OCI-LY7 (cell line): ENCODE data around the gene HMMR. TPM values are rescaled to one million over a fixed set of nuclear protein-coding genes. Genes with fewer than 3 reads are reported as not detected.

ENCODE experiments used
- BruUV-seq: library from RNA; stranded (reverse); fragments of 400-500 nt; replicated peaks from 2 replicates; lab custom pipeline; 2021; lab: Mats Ljungman, UMichigan
- CTCF ChIA-PET: fragments of 300-600 bp; sonication (Branson Sonifier 250); formaldehyde crosslinking; loops from one replicate; lab custom pipeline; 2022; ENCODE audit warnings: antibody characterized with exemption; ENCODE audit not compliant: unreplicated experiment; lab: Charles Lee
- POLR2A ChIA-PET: fragments of 300-600 bp; sonication (Branson Sonifier 250); formaldehyde crosslinking; loops from one replicate; lab custom pipeline; 2022; ENCODE audit warnings: antibody characterized with exemption; lab: Charles Lee
- DNase-seq: peaks from one replicate; pipeline ENCODE4 v3.0.0-alpha.2; 2015; ENCODE audit warnings: low spot score
- H2AFZ ChIP-seq: fragments of 200-600 bp; sonication (generic), shearing (Covaris generic); 2 replicates; pipeline ENCODE4 v1.6.1; 2014; ENCODE audit warnings: mild to moderate bottlenecking, antibody characterized with exemption, low read length, moderate library complexity
- H3K27ac ChIP-seq: fragments of 200-600 bp; sonication (generic); 2 replicates; pipeline ENCODE4 v1.5.1; 2014; ENCODE audit warnings: mixed run types, low read depth, mild to moderate bottlenecking, moderate library complexity, low read length, inconsistent platforms; ENCODE audit not compliant: poor library complexity, severe bottlenecking
- H3K36me3 ChIP-seq: fragments of 200-600 bp; sonication (generic); 2 replicates; pipeline ENCODE4 v1.6.1; 2014; ENCODE audit warnings: mild to moderate bottlenecking, antibody characterized with exemption, low read length, moderate library complexity, mixed read lengths; ENCODE audit not compliant: insufficient read depth
- H3K4me1 ChIP-seq: fragments of 200-600 bp; sonication (generic); 2 replicates; pipeline ENCODE4 v1.5.1; 2014; ENCODE audit warnings: mild to moderate bottlenecking, low read length; ENCODE audit not compliant: insufficient read depth, poor library complexity, severe bottlenecking
- H3K4me2 ChIP-seq: fragments of 200-600 bp; sonication (generic); 2 replicates; pipeline ENCODE4 v1.6.1; 2014; ENCODE audit warnings: mild to moderate bottlenecking, low read length
- H3K4me3 ChIP-seq: fragments of 200-600 bp; sonication (generic); 2 replicates; pipeline ENCODE4 v1.5.1; 2014; ENCODE audit warnings: mild to moderate bottlenecking, low read depth, low read length; ENCODE audit not compliant: poor library complexity, severe bottlenecking
- H3K79me2 ChIP-seq: fragments of 200-600 bp; sonication (generic); 2 replicates; pipeline ENCODE4 v1.6.1; 2016; ENCODE audit warnings: low read depth, mild to moderate bottlenecking, low read length, moderate library complexity, mixed read lengths; ENCODE audit not compliant: insufficient read depth
- H3K9me2 ChIP-seq: fragments of 200-600 bp; sonication (generic); 2 replicates; pipeline ENCODE4 v1.6.1; 2016; ENCODE audit warnings: mild to moderate bottlenecking, low read length, mixed read lengths; ENCODE audit not compliant: insufficient read depth
- H3K9me3 ChIP-seq: fragments of 200-600 bp; sonication (generic); 2 replicates; pipeline ENCODE4 v1.6.1; 2014; ENCODE audit warnings: mild to moderate bottlenecking, mixed run types, low read length, mixed read lengths
- H4K20me1 ChIP-seq: fragments of 200-600 bp; sonication (generic); 2 replicates; pipeline ENCODE4 v1.6.1; 2014; ENCODE audit warnings: mild to moderate bottlenecking, antibody characterized with exemption, low read length, moderate library complexity, mixed read lengths; ENCODE audit not compliant: insufficient read depth
- EZH2phosphoT487 ChIP-seq: fragments of 200-600 bp; sonication (generic); IDR thresholded peaks from 2 replicates; pipeline ENCODE4 v1.6.1; 2018; ENCODE audit warnings: low read depth, borderline replicate concordance, mild to moderate bottlenecking, mixed run types, antibody characterized with exemption, low read length, moderate library complexity, mixed read lengths
- intact Hi-C: fragments of 100-400 bp; cut with micrococcal nuclease; formaldehyde crosslinking; loops from one replicate; pipeline ENCODE4 v1.10.0; 2022; ENCODE audit not compliant: unreplicated experiment
- total RNA-seq, 2 experiments: library from RNA; depleted of rRNA in 1 of 2; stranded (reverse); fragments of >200 nt in 1 of 2; shearing (Covaris generic) in 1 of 2; gene quantifications; 2 replicates each; pipeline ENCODE4 v1.2.3, GENCODE V29; 2014 to 2022
- TF ChIP-seq, protein P1 (sequence below): fragments of 200-600 bp; sonication (generic); conservative IDR thresholded peaks from 2 replicates; pipeline ENCODE4 v1.5.1; 2014; ENCODE audit warnings: mild to moderate bottlenecking, antibody characterized with exemption, low read length, moderate library complexity, mixed read lengths

The HMMR gene
- total RNA-seq, 2 experiments from 2014 or later, result 44.1 to 107 TPM

DNA sequence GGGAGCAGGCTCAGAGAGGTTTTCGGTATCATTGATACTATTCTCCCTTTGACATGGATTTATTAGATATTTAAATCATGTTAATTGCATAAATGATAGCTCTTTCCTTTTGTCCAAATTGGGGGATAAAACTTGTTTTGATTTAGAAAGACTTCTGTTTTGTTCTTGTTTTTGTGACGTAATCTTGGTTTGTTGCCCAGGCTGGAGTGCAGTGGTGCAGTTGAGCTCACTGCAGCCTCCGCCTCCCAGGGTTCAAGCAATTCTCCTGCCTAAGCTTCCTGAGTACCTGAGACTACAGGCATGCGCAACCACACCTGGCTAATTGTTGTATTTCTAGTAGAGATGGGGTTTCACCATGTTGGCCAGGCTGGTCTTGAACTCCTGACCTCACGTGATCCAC is 52.1 kb downstream of the HMMR start:
- H3K9me3 ChIP-seq, result no peaks in the 10 kb centered on the region
- TF ChIP-seq, protein P1, sequence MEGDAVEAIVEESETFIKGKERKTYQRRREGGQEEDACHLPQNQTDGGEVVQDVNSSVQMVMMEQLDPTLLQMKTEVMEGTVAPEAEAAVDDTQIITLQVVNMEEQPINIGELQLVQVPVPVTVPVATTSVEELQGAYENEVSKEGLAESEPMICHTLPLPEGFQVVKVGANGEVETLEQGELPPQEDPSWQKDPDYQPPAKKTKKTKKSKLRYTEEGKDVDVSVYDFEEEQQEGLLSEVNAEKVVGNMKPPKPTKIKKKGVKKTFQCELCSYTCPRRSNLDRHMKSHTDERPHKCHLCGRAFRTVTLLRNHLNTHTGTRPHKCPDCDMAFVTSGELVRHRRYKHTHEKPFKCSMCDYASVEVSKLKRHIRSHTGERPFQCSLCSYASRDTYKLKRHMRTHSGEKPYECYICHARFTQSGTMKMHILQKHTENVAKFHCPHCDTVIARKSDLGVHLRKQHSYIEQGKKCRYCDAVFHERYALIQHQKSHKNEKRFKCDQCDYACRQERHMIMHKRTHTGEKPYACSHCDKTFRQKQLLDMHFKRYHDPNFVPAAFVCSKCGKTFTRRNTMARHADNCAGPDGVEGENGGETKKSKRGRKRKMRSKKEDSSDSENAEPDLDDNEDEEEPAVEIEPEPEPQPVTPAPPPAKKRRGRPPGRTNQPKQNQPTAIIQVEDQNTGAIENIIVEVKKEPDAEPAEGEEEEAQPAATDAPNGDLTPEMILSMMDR, result no peak
- TF ChIP-seq EZH2phosphoT487, result no peak
- intact Hi-C loops, result no loop called here
- ChIA-PET CTCF (no interaction called here), POLR2A (no interaction called here)
- H2AFZ ChIP-seq, result no peak overlapping the region
- no peak overlapping the region for H3K27ac ChIP-seq
- peaks cover 76% of the 10 kb centered on the region for H3K36me3 ChIP-seq
- H3K4me1 ChIP-seq, result peaks cover 24% of the 10 kb centered on the region
- H3K79me2 ChIP-seq, result peaks cover 50% of the 10 kb centered on the region
- H3K9me2 ChIP-seq, result no peaks in the 10 kb centered on the region
- no peak overlapping the region for H3K4me3 ChIP-seq
- H3K4me2 ChIP-seq, result no peak overlapping the region
- no TSS peak for BruUV-seq
- no peak for DNase-seq
- H4K20me1 ChIP-seq, result peaks cover 9% of the 10 kb centered on the region; the same call in 1 of the 2 replicates

DNA sequence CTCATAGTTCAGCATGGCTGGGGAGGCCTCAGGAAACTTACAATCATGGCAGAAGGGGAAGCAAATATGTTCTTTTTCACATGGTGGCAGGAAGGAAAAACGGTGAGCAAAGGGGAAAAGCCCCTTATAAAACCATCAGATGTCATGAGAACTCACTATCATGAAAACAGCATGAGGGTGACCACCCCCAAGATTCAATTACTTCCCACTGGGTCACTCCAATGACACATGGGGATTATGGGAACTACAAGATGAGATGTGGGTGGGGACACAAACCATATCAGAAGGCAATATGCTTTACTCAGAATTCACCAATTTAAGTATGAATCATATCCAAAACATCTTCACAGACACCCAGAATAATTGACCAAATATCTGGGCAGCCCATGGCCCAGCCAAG is 64.7 kb downstream of the HMMR start:
- H3K4me2 ChIP-seq, result no peak overlapping the region
- peaks cover 12% of the 10 kb centered on the region for H3K36me3 ChIP-seq
- no peak for TF ChIP-seq EZH2phosphoT487
- TF ChIP-seq, protein P1, result no peak
- BruUV-seq, result no TSS peak
- H3K4me3 ChIP-seq, result no peak overlapping the region
- DNase-seq, result no peak
- H4K20me1 ChIP-seq, result no peaks in the 10 kb centered on the region
- no peaks in the 10 kb centered on the region for H3K4me1 ChIP-seq
- no peak overlapping the region for H3K27ac ChIP-seq
- no peak overlapping the region for H2AFZ ChIP-seq
- no peaks in the 10 kb centered on the region for H3K9me2 ChIP-seq
- ChIA-PET CTCF (no interaction called here), POLR2A (no interaction called here)
- H3K9me3 ChIP-seq, result no peaks in the 10 kb centered on the region
- intact Hi-C loops, result no loop called here
- H3K79me2 ChIP-seq, result no peaks in the 10 kb centered on the region

DNA sequence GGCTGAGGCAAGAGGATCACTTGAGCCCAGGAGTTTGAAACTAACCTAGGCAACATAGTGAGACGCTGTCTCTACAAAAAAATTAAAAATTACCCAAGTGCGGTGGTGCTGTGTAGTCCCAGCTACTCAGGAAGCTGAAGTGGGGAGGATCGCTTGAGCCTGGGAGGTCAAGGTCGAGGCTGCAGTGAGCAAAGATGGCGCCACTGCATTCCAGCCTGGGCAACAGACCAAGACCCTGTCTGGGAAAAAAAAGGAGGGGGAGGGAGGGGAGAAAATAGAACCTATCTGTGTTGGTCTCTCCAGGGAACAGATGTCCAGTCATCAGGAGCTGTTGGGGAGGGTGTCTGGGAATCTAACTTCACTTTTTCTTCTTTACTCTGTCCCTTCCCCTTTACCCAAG is 69.3 kb downstream of the HMMR start:
- no peaks in the 10 kb centered on the region for H3K36me3 ChIP-seq
- no peaks in the 10 kb centered on the region for H3K4me1 ChIP-seq
- intact Hi-C loops, result no loop called here
- BruUV-seq, result no TSS peak
- H3K4me3 ChIP-seq, result no peak overlapping the region
- H4K20me1 ChIP-seq, result no peaks in the 10 kb centered on the region
- TF ChIP-seq EZH2phosphoT487, result no peak
- TF ChIP-seq, protein P1, result no peak
- H3K27ac ChIP-seq, result no peak overlapping the region
- H3K79me2 ChIP-seq, result no peaks in the 10 kb centered on the region
- DNase-seq, result no peak
- POLR2A ChIA-PET, result no interaction called here
- no peak overlapping the region for H2AFZ ChIP-seq
- H3K4me2 ChIP-seq, result no peak overlapping the region
- no peaks in the 10 kb centered on the region for H3K9me3 ChIP-seq
- no peaks in the 10 kb centered on the region for H3K9me2 ChIP-seq
- CTCF ChIA-PET, result no interaction called here
